ENCODE results near the gene GPR149. TPM values are rescaled to one million over a fixed set of nuclear protein-coding genes. Genes with fewer than 3 reads are reported as not detected.

GPR149 gene
- total RNA-seq, 1 experiment from 2014 or later = not detected

- H2BK20ac ChIP-seq (ENCODE audit: low read depth, low read length, poor library complexity, severe bottlenecking) = no peak overlapping the region
- no peak overlapping the region for H3K4me3 Mint-ChIP-seq
- no peaks in the 10 kb centered on the region for H3K23me2 ChIP-seq (ENCODE audit: insufficient read length, low read depth, low read length, poor library complexity, severe bottlenecking)
- H3K27ac ChIP-seq (ENCODE audit: insufficient read length, low read depth, low read length) = no peak overlapping the region
- H3K23ac ChIP-seq (ENCODE audit: insufficient read length, low read depth, low read length) = no peak overlapping the region
- no peak overlapping the region for H3K9ac ChIP-seq (ENCODE audit: extremely low read depth, insufficient read length, low read length)
- no peak overlapping the region for H3K4ac ChIP-seq (ENCODE audit: low read depth, low read length)
- no peak overlapping the region for H4K5ac ChIP-seq (ENCODE audit: insufficient read length, low read depth, low read length)
- H3K27ac Mint-ChIP-seq = no peak overlapping the region
- H2BK5ac ChIP-seq (ENCODE audit: insufficient read length, low read length) = no peak overlapping the region
- H4K20me1 ChIP-seq (ENCODE audit: control insufficient read depth, insufficient read depth, insufficient read length) = no peaks in the 10 kb centered on the region
- no peak overlapping the region for H3T11ph ChIP-seq (ENCODE audit: low read length)
- H2BK12ac ChIP-seq (ENCODE audit: insufficient read length, low read depth, low read length) = no peak overlapping the region
- H3K79me1 ChIP-seq (ENCODE audit: insufficient read depth, low read depth, low read length, poor library complexity, severe bottlenecking) = no peaks in the 10 kb centered on the region
- H3K9me3 Mint-ChIP-seq = peaks cover 12% of the 10 kb centered on the region in 2 experiments; a peak in 3 of 5 replicates
- no peak for DNase-seq
- no peak overlapping the region for H3K56ac ChIP-seq (ENCODE audit: insufficient read length, low read depth, low read length)
- TF ChIP-seq, protein P1, sequence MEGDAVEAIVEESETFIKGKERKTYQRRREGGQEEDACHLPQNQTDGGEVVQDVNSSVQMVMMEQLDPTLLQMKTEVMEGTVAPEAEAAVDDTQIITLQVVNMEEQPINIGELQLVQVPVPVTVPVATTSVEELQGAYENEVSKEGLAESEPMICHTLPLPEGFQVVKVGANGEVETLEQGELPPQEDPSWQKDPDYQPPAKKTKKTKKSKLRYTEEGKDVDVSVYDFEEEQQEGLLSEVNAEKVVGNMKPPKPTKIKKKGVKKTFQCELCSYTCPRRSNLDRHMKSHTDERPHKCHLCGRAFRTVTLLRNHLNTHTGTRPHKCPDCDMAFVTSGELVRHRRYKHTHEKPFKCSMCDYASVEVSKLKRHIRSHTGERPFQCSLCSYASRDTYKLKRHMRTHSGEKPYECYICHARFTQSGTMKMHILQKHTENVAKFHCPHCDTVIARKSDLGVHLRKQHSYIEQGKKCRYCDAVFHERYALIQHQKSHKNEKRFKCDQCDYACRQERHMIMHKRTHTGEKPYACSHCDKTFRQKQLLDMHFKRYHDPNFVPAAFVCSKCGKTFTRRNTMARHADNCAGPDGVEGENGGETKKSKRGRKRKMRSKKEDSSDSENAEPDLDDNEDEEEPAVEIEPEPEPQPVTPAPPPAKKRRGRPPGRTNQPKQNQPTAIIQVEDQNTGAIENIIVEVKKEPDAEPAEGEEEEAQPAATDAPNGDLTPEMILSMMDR (conservative IDR thresholded peaks at IDR 0.05) = no peak
- no peak overlapping the region for H2AK5ac ChIP-seq (ENCODE audit: insufficient read length, low read length)
- H2BK15ac ChIP-seq (ENCODE audit: low read depth, low read length) = no peak overlapping the region
- H3K79me2 ChIP-seq (ENCODE audit: insufficient read depth, low read length) = no peaks in the 10 kb centered on the region
- H4K91ac ChIP-seq (ENCODE audit: insufficient read length, low read depth, low read length) = no peak overlapping the region
- H2BK120ac ChIP-seq (ENCODE audit: low read depth, low read length, poor library complexity, severe bottlenecking) = no peak overlapping the region
- no peak overlapping the region for H3K4me2 ChIP-seq (ENCODE audit: insufficient read depth, insufficient read length, low read length)
- no peaks in the 10 kb centered on the region for H3K4me1 ChIP-seq (ENCODE audit: insufficient read depth, low read length)
- H4K8ac ChIP-seq (replicated peaks; ENCODE audit: insufficient read length, low read depth, low read length) = no peak overlapping the region
- H3K27me3 ChIP-seq (ENCODE audit: insufficient read depth, low read length) = no peaks in the 10 kb centered on the region
- H3K27me3 Mint-ChIP-seq (ENCODE audit: low read depth) = no peaks in the 10 kb centered on the region
- H3K4me1 Mint-ChIP-seq = peaks cover 0 to 4% of the 10 kb centered on the region in 2 experiments; a peak in 2 of 4 replicates
- H3K14ac ChIP-seq (ENCODE audit: insufficient read depth, low read length) = no peak overlapping the region
- H2AFZ ChIP-seq (ENCODE audit: low read length) = no peak overlapping the region
- H3K9me3 ChIP-seq (ENCODE audit: control insufficient read depth, low read depth, low read length) = no peaks in the 10 kb centered on the region
- no peak overlapping the region for H3K18ac ChIP-seq (ENCODE audit: insufficient read length, low read depth, low read length)
- H3K36me3 Mint-ChIP-seq (ENCODE audit: insufficient read depth in 1 of 3, low read depth in 3 of 3) = peaks cover 0 to 14% (median 0%) of the 10 kb centered on the region in 3 experiments; a peak in 3 of 7 replicates
These were observed 65.1 kb downstream of the GPR149 start for GRCh38 chr3:154364849-154365248.
